Left ventricle myocardium inferior (tissue), 1 donor: ENCODE measurements around the gene SREBF1. TPM values are rescaled to one million over a fixed set of nuclear protein-coding genes. Genes with fewer than 3 reads are reported as not detected.
A peak's percentile ranks its signal among the peaks of the same experiment; 100 is the strongest.

Source experiments
- DNase-seq: peaks from one replicate; pipeline ENCODE4 v3.0.0-alpha.2; 2020
- H3K27ac ChIP-seq: fragments of 200-600 bp; replicated peaks from 2 replicates; pipeline ENCODE4 v1.8.0; 2021
- H3K27me3 ChIP-seq: fragments of 200-600 bp; 2 replicates; pipeline ENCODE4 v1.8.0; 2021; ENCODE audit warnings: low read depth
- H3K36me3 ChIP-seq: fragments of 200-600 bp; 2 replicates; pipeline ENCODE4 v1.8.0; 2021
- H3K4me1 ChIP-seq: fragments of 200-600 bp; 2 replicates; pipeline ENCODE4 v1.8.0; 2021
- H3K4me3 ChIP-seq: fragments of 200-600 bp; 2 replicates; pipeline ENCODE4 v1.8.0; 2021; ENCODE audit warnings: mild to moderate bottlenecking, moderate library complexity
- H3K9me3 ChIP-seq: fragments of 200-600 bp; replicated peaks from 2 replicates; pipeline ENCODE4 v1.8.0; 2021
- CTCF ChIP-seq: fragments of 200-600 bp; IDR thresholded peaks from 2 replicates; pipeline ENCODE4 v1.8.0; 2021; ENCODE audit warnings: antibody characterized with exemption, mild to moderate bottlenecking, borderline replicate concordance
- intact Hi-C: fragments of 100-400 bp; cut with micrococcal nuclease; formaldehyde crosslinking; loops from one replicate; pipeline ENCODE4 v1.11.0; 2022
- total RNA-seq: library from RNA; stranded (reverse); fragmentation: NEBNext Ultra II Directional; extraction: Animal tissue kit (Norgen Biotek cat#: 25700); gene quantifications from one replicate; pipeline ENCODE4 v1.2.1, GENCODE V29; 2021
- donor health status: DM: no; HTN: yes; CAD: no; lungs with severe emphysema.

SREBF1 gene
- total RNA-seq, 1 donor from 2014 or later: 10.2 TPM

DNA sequence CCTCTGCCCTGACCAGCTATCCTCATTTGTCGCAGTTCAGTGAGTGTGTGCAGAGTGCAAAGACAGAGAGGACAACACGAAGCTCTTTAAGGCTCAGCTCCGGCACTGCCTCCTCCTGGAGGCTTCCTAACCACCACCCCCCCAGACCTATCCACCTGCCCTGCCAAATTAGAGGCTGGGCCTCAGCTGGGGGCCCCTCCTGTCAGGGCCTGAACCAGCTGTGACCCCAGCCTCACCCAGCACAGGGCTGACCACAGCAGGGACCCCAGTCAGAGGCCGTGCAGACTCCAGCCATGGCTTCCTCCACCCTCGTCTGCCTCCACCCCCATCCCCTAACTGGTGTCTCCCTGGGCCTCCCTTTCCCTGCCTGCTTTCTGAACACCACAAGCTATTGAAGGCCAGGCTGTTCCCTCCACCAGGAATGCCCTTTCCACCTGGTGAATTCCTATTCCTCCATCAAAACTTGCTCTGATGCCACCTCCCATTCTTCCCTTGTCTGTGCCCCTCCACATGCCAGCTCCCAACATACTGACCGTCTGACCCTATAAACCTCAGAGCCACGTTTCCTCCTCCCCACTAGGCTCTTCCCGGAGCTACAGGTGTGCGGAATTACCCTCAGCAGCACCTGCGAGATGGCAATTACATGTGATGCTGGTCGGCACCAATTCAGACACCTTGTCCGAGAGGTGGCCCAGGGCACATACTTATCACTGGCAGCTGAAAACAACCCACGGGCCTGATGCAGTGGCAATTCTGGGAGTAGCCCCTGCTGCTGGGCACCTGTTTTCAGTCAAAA lies 8.8 kb downstream of the SREBF1 start:
- Histone ChIP-seq H3K27me3 (no peaks in the 10 kb centered on the region), H3K9me3 (no peaks in the 10 kb centered on the region), H3K4me1 (peaks cover 60% of the 10 kb centered on the region), H3K4me3 (no peak overlapping the region), H3K27ac (no peak overlapping the region), H3K36me3 (no peaks in the 10 kb centered on the region)
- intact Hi-C loops: no loop called here
- no peak for TF ChIP-seq CTCF
- DNase-seq: no peak

- Histone ChIP-seq H3K9me3 (no peaks in the 10 kb centered on the region), H3K27me3 (no peaks in the 10 kb centered on the region), H3K4me1 (peaks cover 67% of the 10 kb centered on the region), H3K4me3 (no peak overlapping the region), H3K36me3 (no peaks in the 10 kb centered on the region), H3K27ac (no peak overlapping the region)
- no peak for TF ChIP-seq CTCF
- intact Hi-C loops: no loop called here
- no peak for DNase-seq
These were observed 9.6 kb downstream of the SREBF1 start for GRCh38 chr17:17826942-17827785.

GRCh38 chr17:17826342-17826713 lies 10.5 kb downstream of the SREBF1 start:
- no peak for DNase-seq
- Histone ChIP-seq H3K27me3 (no peaks in the 10 kb centered on the region), H3K27ac (peak overlapping the region; percentile 91), H3K4me1 (peaks cover 67% of the 10 kb centered on the region), H3K9me3 (no peaks in the 10 kb centered on the region), H3K4me3 (no peak overlapping the region), H3K36me3 (no peaks in the 10 kb centered on the region)
- intact Hi-C loops: no loop called here
- no peak for TF ChIP-seq CTCF

- Histone ChIP-seq H3K4me1 (peaks cover 66% of the 10 kb centered on the region), H3K36me3 (peaks cover 7% of the 10 kb centered on the region), H3K9me3 (no peaks in the 10 kb centered on the region), H3K27me3 (no peaks in the 10 kb centered on the region), H3K27ac (peak overlapping the region; percentile 91), H3K4me3 (peak overlapping the region; percentile 71)
- no peak for DNase-seq
- intact Hi-C loops: no loop called here
- TF ChIP-seq CTCF: no peak
These were observed 11.8 kb downstream of the SREBF1 start for GRCh38 chr17:17824783-17825614.

- Histone ChIP-seq H3K27ac (peak overlapping the region; percentile 91), H3K4me3 (peak overlapping the region; percentile 71), H3K4me1 (peaks cover 74% of the 10 kb centered on the region), H3K27me3 (no peaks in the 10 kb centered on the region), H3K36me3 (peaks cover 14% of the 10 kb centered on the region), H3K9me3 (no peaks in the 10 kb centered on the region)
- DNase-seq: no peak
- TF ChIP-seq CTCF: no peak
- intact Hi-C loops: no loop called here
These were observed 12.5 kb downstream of the SREBF1 start for GRCh38 chr17:17824119-17824782.
